ENCODE results near the gene BBS10. TPM values are rescaled to one million over a fixed set of nuclear protein-coding genes. Genes with fewer than 3 reads are reported as not detected.

Gene BBS10
- total RNA-seq, 1 experiment from 2014 or later: 8.4 TPM

GRCh38 chr12:76308866-76309265, 39.3 kb downstream of the BBS10 start:
- Histone ChIP-seq H3K79me2 (ENCODE audit: low read depth) (no peaks in the 10 kb centered on the region), H3K4me1 (replicated peaks; ENCODE audit: insufficient read depth) (peaks cover 10% of the 10 kb centered on the region; the same call in 1 of the 2 replicates), H3K36me3 (ENCODE audit: low read depth) (no peaks in the 10 kb centered on the region), H3K27ac (no peak overlapping the region), H3K27me3 (ENCODE audit: insufficient read depth, low read depth) (no peaks in the 10 kb centered on the region), H3K9me2 (ENCODE audit: insufficient read depth) (no peaks in the 10 kb centered on the region), H4K20me1 (ENCODE audit: insufficient read depth) (no peaks in the 10 kb centered on the region), H3K4me2 (no peak overlapping the region), H3K9me3 (ENCODE audit: insufficient read depth, low read depth) (no peaks in the 10 kb centered on the region), H3F3A (ENCODE audit: insufficient read depth, low read depth) (peaks cover 4% of the 10 kb centered on the region; the same call in 1 of the 2 replicates), H2AFZ (no peak overlapping the region), H3K4me3 (no peak overlapping the region)
- ChIA-PET CTCF (no interaction called here), POLR2A (ENCODE audit: unreplicated experiment) (interaction anchor here (0.6 kb wide), 1 partner anchor 173 kb away, joined by 7 read pairs; no protein-coding TSS in a partner anchor)
- intact Hi-C loops (cut with micrococcal nuclease; ENCODE audit: unreplicated experiment): no loop called here
- DNase-seq: no peak
- BruUV-seq (replicated peaks): no TSS peak
- TF ChIP-seq CTCF (conservative IDR thresholded peaks at IDR 0.05) (no peak), EZH2 (IDR thresholded peaks at IDR 0.05; ENCODE audit: low read depth) (no peak)

GRCh38 chr12:76307083-76307482, 41.1 kb downstream of the BBS10 start:
- H3K9me3 ChIP-seq (ENCODE audit: insufficient read depth, low read depth): no peaks in the 10 kb centered on the region
- H3K4me1 ChIP-seq (replicated peaks; ENCODE audit: insufficient read depth): peaks cover 10% of the 10 kb centered on the region; the same call in 1 of the 2 replicates
- no peaks in the 10 kb centered on the region for H3K9me2 ChIP-seq (ENCODE audit: insufficient read depth)
- H3K27me3 ChIP-seq (ENCODE audit: insufficient read depth, low read depth): no peaks in the 10 kb centered on the region
- CTCF ChIA-PET: no interaction called here
- H3K27ac ChIP-seq: no peak overlapping the region
- intact Hi-C loops (cut with micrococcal nuclease; ENCODE audit: unreplicated experiment): no loop called here
- DNase-seq: peak; percentile 16 to 48
- H3K4me3 ChIP-seq: no peak overlapping the region
- no peaks in the 10 kb centered on the region for H3K79me2 ChIP-seq (ENCODE audit: low read depth)
- H3K36me3 ChIP-seq (ENCODE audit: low read depth): no peaks in the 10 kb centered on the region
- no TSS peak for BruUV-seq (replicated peaks)
- POLR2A ChIA-PET (ENCODE audit: unreplicated experiment): no interaction called here
- H3F3A ChIP-seq (ENCODE audit: insufficient read depth, low read depth): peaks cover 4% of the 10 kb centered on the region; the same call in 1 of the 2 replicates
- TF ChIP-seq CTCF (conservative IDR thresholded peaks at IDR 0.05) (no peak), EZH2 (IDR thresholded peaks at IDR 0.05; ENCODE audit: low read depth) (no peak)
- no peak overlapping the region for H2AFZ ChIP-seq
- H4K20me1 ChIP-seq (ENCODE audit: insufficient read depth): no peaks in the 10 kb centered on the region
- no peak overlapping the region for H3K4me2 ChIP-seq

- Histone ChIP-seq H3K4me2 (no peak overlapping the region), H3K9me2 (ENCODE audit: insufficient read depth) (no peaks in the 10 kb centered on the region), H3K79me2 (ENCODE audit: low read depth) (no peaks in the 10 kb centered on the region), H4K20me1 (ENCODE audit: insufficient read depth) (no peaks in the 10 kb centered on the region), H3K27ac (no peak overlapping the region), H3K36me3 (ENCODE audit: low read depth) (no peaks in the 10 kb centered on the region), H3K27me3 (ENCODE audit: insufficient read depth, low read depth) (no peaks in the 10 kb centered on the region), H3F3A (ENCODE audit: insufficient read depth, low read depth) (peaks cover 4% of the 10 kb centered on the region; the same call in 1 of the 2 replicates), H3K4me1 (replicated peaks; ENCODE audit: insufficient read depth) (peaks cover 4% of the 10 kb centered on the region; the same call in 1 of the 2 replicates), H3K4me3 (no peak overlapping the region), H2AFZ (no peak overlapping the region), H3K9me3 (ENCODE audit: insufficient read depth, low read depth) (no peaks in the 10 kb centered on the region)
- BruUV-seq (replicated peaks): no TSS peak
- ChIA-PET POLR2A (ENCODE audit: unreplicated experiment) (no interaction called here), CTCF (no interaction called here)
- no peak for DNase-seq
- intact Hi-C loops (cut with micrococcal nuclease; ENCODE audit: unreplicated experiment): no loop called here
- TF ChIP-seq CTCF (conservative IDR thresholded peaks at IDR 0.05) (no peak), EZH2 (IDR thresholded peaks at IDR 0.05; ENCODE audit: low read depth) (no peak)
These were observed 44.2 kb downstream of the BBS10 start for GRCh38 chr12:76303989-76304460.
